GM21367 (cell line): Measurements from ENCODE around the gene RGS7.
"Not testable (repeated sequence)": the region's sequence is repeated elsewhere in the genome, so short reads cannot be mapped to it uniquely, and the experiment has no call there.

Source experiments
- ATAC-seq: cut with Tn5 transposase; IDR thresholded peaks from one replicate; pipeline ENCODE4 v1.9.1; 2021; ENCODE audit not compliant: unreplicated experiment

RGS7 gene

GRCh38 chr1:241215203-241215602, 141.8 kb downstream of the RGS7 start:
- no peak for ATAC-seq

DNA sequence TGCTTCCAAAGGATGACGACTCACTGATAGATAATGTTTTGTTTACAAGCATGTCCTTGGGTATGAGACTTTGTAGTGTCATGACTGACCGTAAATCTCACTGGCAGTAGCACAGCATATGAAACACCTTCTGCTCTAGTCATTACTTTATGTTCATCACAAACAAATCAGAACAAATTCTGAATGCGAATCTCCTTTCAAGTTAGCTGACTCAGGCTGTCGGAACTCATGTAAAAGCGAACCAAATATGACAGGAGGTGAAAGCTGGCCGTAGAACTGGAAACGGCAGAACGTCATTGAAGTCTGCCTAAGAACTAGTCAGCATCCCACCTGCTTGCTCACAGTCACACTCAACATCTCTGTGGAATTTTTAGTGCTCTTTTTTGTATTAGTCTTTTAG, 143.9 kb downstream of the RGS7 start:
- no peak for ATAC-seq

- ATAC-seq = no peak
Measured at GRCh38 chr1:241212628-241213027, 144.4 kb downstream of the RGS7 start.

GRCh38 chr1:241208910-241209379, 148.1 kb downstream of the RGS7 start:
- no peak for ATAC-seq

DNA sequence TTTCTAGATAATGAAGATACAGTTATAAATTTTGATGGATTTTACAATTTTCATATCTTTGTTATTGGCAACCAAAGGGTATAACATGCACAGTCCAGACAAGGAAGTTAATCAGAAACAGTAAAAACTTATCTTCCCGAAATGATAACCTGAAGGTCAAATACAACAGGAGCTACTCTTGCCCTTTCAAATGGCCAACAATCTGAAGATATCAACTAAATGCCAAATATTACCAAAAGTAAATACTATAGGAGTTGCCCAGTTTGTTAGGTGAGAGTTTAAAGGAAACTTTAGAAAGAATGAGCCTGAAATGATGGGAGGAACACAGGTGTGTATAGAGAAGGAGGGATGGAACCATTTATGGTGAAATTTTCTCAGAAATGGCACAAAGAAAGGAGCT, 153.2 kb downstream of the RGS7 start:
- no peak for ATAC-seq

- no peak for ATAC-seq
Measured at GRCh38 chr1:241202401-241202800, 154.6 kb downstream of the RGS7 start.

- no peak for ATAC-seq
Measured at GRCh38 chr1:241186716-241187115, 170.3 kb downstream of the RGS7 start.

DNA sequence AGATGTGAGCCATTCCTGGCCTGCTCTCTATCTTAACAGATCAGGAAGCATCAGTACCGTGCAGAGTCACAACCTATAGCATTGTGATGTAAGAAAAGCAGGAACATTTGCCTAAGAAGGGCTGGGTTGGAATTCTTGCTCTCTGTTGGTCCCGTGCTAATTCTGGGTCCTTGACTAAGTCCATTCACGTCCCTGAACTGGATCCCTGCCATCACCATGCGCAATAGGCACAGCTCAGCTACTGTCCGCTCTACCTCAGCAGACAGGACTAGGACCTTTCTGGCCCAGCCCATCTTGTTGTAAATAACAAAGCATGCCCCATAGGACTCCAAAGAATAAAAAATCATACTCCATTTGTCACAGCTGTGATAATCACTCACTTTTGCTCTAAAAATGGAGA, 175.0 kb downstream of the RGS7 start:
- no peak for ATAC-seq

GRCh38 chr1:241181471-241181870, 175.5 kb downstream of the RGS7 start:
- no peak for ATAC-seq

DNA sequence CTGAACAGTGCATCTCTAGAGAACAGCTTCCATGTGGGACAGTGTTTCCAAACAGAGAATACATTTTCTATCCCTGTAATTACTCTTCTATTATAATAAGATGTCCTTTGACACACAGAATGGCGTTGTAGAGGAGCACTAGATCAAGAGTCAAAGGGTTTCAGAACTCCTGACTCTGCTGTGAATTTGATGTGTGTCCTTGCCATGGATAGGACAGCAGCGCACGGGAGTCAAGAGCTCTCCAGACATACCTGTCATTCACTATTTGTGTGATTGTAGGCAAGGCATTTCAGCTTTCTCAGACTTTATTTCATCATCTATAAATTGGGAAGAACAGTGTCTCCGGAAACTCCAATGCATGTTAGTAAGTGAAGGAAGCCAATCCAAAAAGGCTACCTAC, 176.4 kb downstream of the RGS7 start:
- no peak for ATAC-seq

GRCh38 chr1:241177660-241178059, 179.3 kb downstream of the RGS7 start:
- ATAC-seq = no peak

DNA sequence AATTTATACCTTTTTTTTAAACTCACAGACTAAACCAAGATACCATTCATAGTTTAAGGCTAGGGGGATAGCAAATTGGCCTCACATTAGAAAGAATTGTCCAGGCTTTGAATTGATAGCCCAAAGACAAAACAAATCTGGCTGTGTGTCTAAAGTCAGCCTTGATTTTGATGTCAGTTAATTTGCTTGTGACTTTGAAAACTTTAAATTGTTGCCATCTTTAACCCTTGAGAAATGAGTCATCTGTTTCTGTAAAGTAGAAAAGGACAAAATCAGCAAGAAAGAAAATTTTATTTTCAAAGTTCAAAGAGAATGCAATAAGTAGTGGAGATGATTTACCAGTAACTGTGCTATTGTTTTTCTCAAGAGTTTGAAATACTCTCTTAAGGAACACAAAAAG, 184.5 kb downstream of the RGS7 start:
- no peak for ATAC-seq

GRCh38 chr1:241171991-241172390, 185.0 kb downstream of the RGS7 start:
- no peak for ATAC-seq

DNA sequence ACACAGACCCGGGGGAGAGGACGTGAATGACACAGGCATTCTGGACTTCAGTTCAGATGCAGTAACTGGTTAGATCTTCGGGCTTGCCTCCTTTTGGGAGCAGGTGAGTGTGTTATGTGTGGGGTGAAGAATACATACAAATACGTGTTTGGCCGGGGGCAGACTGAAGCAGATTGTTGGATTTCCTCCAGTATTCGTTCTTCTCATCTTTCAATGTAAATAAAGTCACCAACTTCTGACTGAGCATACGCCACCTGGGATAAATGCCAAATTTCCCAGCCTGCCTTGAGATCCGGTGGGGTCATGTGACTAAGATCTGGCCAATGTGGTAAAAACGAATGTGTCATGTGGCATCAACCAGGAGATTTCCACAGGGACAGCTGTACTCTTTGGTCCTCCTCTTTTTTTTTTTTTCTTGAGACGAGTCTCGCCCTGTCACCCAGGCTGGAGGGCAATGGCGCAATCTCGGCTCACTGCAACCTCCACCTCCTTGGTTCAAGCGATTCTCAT, 189.8 kb downstream of the RGS7 start:
- ATAC-seq = no peak

DNA sequence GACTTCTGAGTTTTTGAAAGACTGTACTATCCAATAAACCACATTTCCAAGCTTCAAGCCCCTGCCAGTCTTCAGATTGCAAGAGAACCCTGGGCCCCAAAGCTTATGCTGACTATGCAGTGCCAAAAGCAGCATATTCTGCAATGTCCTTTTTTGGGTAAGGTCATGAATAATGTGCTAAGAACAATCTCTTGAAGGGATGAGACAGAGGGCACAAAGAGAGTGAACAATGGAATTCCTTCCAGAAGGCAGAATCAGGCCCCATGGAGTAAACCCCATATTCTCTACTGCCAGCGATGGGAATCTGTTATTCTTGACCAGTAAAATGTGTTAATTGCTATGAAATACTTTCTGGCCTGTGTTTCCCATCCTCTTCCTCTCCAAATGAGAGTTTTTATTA, 190.4 kb downstream of the RGS7 start:
- ATAC-seq = no peak

DNA sequence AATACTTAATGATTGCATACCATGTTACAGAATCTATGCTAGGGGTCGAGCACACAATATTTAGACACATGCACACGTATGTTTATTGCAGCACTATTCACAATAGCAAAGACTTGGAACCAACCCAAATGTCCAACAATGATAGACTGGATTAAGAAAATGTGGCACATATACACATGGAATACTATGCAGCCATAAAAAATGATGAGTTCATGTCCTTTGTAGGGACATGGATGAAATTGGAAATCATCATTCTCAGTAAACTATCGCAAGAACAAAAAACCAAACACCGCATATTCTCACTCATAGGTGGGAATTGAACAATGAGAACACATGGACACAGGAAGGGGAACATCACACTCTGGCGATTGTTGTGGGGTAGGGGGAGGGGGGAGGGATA, 191.7 kb downstream of the RGS7 start:
- not testable (repeated sequence) for ATAC-seq

DNA sequence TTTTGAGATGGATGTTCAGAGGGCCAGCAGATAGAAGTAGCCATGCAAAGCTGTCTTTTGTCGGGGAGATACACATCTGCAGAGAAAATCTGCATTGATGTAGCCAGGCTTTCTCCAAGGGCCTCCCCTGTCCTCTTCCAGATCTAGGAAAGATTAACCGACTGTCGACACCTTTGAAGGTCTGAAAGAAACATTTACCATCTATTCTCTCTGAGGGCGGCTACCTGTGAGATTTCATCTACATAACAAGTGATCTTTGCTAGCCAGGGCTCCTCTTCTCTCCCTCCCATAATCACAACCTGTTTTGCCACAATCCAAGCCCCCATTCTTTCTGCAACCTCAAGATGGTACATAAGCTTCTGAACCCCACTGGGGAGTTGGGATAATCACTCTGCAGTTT, 193.6 kb downstream of the RGS7 start:
- ATAC-seq = no peak

GRCh38 chr1:241161188-241161689, 195.8 kb downstream of the RGS7 start:
- ATAC-seq = no peak

GRCh38 chr1:241157435-241157834, 199.6 kb downstream of the RGS7 start:
- no peak for ATAC-seq

DNA sequence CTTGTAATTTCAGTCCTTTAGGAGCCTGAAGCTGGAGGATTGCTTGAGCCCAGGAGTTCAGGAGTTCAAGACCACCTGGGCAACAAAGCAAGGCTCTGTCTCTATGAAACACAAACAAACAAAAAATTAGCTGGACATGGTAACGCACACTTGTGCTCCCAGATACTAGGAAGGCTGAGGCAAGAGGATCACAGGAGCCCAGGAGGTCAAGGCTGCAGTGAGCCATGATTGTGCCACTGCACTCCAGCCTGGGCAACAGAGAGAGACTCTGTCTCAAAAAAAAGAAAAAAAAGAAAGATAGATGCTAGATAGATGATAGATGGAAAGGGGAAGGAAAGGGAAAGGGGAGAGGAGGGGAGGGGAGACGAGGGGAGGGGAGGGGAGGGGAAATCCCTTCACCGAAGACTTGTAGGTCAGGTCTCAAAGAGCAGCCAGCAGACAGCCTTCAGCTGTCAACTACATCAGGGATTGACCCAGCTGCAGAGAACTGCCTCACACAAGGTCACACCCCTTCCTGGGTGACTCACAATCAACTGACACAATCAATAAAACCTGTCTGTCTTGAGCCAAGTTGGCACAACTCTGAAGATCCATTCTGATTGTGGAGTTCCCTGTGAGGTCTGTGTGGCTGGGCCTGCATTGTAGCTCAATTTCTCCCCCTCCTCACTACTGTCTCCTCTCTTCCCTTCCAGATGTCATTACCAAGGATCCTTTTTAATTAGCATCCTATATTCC, 200.6 kb downstream of the RGS7 start:
- no peak for ATAC-seq

DNA sequence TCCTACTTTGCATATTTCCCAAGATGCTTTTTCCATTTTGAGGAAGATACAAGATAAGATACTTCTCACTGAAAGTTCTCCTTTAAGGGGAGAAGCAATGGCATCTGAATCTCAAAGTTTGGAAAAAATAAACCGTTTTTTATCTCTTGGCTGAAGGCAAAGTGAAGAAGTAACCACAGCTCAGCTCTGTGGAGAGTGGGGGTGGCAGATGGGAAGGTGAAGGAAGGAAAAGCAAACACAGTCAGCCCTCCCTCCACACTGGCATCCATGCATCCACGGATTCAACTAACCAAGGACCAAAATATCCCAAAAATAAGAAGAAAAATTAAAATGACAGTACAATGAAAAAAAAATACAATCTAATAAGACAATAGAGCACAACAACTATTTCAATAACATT, 211.1 kb downstream of the RGS7 start:
- no peak for ATAC-seq

GRCh38 chr1:241143765-241144442, 213.1 kb downstream of the RGS7 start:
- no peak for ATAC-seq
